ENCODE data around the gene ATG12.

DNA sequence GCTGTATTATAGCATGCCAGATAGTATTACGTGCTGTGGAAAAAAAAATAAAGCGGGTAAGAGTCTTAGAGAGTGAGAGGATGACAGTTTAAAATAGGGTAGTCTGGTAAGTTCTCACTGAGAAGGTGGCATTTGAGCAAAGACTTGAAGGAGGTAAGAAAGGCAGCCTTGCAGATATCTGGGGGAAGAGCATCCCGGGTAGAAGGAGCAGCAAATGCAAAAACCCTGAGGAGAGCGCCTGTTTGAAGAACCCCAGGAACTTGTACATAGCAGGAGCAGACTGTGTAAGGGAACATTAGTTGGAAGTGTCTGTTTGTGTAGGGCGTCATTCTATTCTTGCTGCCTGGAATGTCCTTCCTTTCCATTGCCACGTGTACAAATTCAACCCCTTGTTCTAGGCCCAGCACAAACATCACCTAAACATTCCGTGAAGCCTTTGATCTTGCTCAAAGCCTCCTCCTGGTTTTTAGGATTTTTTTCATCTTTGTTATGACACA is 3.0 kb upstream of the ATG12 start:
- TF ChIP-seq JUN (IDR thresholded peaks at IDR 0.05), result no peak
- TF ChIP-seq, protein P1, sequence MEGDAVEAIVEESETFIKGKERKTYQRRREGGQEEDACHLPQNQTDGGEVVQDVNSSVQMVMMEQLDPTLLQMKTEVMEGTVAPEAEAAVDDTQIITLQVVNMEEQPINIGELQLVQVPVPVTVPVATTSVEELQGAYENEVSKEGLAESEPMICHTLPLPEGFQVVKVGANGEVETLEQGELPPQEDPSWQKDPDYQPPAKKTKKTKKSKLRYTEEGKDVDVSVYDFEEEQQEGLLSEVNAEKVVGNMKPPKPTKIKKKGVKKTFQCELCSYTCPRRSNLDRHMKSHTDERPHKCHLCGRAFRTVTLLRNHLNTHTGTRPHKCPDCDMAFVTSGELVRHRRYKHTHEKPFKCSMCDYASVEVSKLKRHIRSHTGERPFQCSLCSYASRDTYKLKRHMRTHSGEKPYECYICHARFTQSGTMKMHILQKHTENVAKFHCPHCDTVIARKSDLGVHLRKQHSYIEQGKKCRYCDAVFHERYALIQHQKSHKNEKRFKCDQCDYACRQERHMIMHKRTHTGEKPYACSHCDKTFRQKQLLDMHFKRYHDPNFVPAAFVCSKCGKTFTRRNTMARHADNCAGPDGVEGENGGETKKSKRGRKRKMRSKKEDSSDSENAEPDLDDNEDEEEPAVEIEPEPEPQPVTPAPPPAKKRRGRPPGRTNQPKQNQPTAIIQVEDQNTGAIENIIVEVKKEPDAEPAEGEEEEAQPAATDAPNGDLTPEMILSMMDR (IDR thresholded peaks at IDR 0.05), result no peak
